Adipocyte (in vitro differentiated cells): Measurements from ENCODE around the gene TSR3.

Experiments used
- DNase-seq: peaks from one replicate; pipeline ENCODE4 v3.0.0-alpha.2; 2015; ENCODE audit warnings: low read depth
- H3K27me3 ChIP-seq: replicated peaks from 2 replicates; pipeline ENCODE4 v1.7.0; 2013; ENCODE audit warnings: mild to moderate bottlenecking, low read length, moderate library complexity; ENCODE audit not compliant: control insufficient read depth, insufficient read depth
- H3K36me3 ChIP-seq: 2 replicates; pipeline ENCODE4 v1.7.0; 2013; ENCODE audit warnings: low read length, mild to moderate bottlenecking, moderate library complexity; ENCODE audit not compliant: control insufficient read depth, insufficient read depth, severe bottlenecking
- H3K4me1 ChIP-seq: 2 replicates; pipeline ENCODE4 v1.7.0; 2013; ENCODE audit warnings: mild to moderate bottlenecking, low read length, moderate library complexity; ENCODE audit not compliant: control insufficient read depth, insufficient read depth
- H3K4me3 ChIP-seq: 2 replicates; pipeline ENCODE4 v1.7.0; 2013; ENCODE audit warnings: mild to moderate bottlenecking, low read length, moderate library complexity
- H3K9ac ChIP-seq: 2 replicates; pipeline ENCODE4 v1.7.0; 2013; ENCODE audit warnings: mild to moderate bottlenecking, low read length, moderate library complexity
- H3K9me3 ChIP-seq: 2 replicates; pipeline ENCODE4 v1.7.0; 2013; ENCODE audit warnings: mild to moderate bottlenecking, low read length, moderate library complexity; ENCODE audit not compliant: control insufficient read depth

Gene TSR3

GRCh38 chr16:1341495-1342420 lies 9.9 kb downstream of the TSR3 start:
- H3K4me3 ChIP-seq, result no peak overlapping the region
- no peak overlapping the region for H3K9ac ChIP-seq
- DNase-seq, result no peak
- peaks cover 12% of the 10 kb centered on the region for H3K27me3 ChIP-seq
- H3K9me3 ChIP-seq, result no peaks in the 10 kb centered on the region
- no peaks in the 10 kb centered on the region for H3K4me1 ChIP-seq
- H3K36me3 ChIP-seq, result no peaks in the 10 kb centered on the region

GRCh38 chr16:1340730-1341494 lies 10.8 kb downstream of the TSR3 start:
- H3K4me1 ChIP-seq, result no peaks in the 10 kb centered on the region
- H3K36me3 ChIP-seq, result no peaks in the 10 kb centered on the region
- no peak overlapping the region for H3K9ac ChIP-seq
- no peak for DNase-seq
- peaks cover 12% of the 10 kb centered on the region for H3K27me3 ChIP-seq
- H3K9me3 ChIP-seq, result no peaks in the 10 kb centered on the region
- H3K4me3 ChIP-seq, result no peak overlapping the region

- no peak for DNase-seq
- H3K36me3 ChIP-seq, result no peaks in the 10 kb centered on the region
- no peak overlapping the region for H3K9ac ChIP-seq
- no peaks in the 10 kb centered on the region for H3K9me3 ChIP-seq
- H3K4me3 ChIP-seq, result no peak overlapping the region
- peaks cover 21% of the 10 kb centered on the region for H3K27me3 ChIP-seq
- no peaks in the 10 kb centered on the region for H3K4me1 ChIP-seq
These were observed 12.6 kb downstream of the TSR3 start for GRCh38 chr16:1338855-1339675.

- H3K9me3 ChIP-seq, result no peaks in the 10 kb centered on the region
- H3K9ac ChIP-seq, result no peak overlapping the region
- no peak overlapping the region for H3K4me3 ChIP-seq
- H3K36me3 ChIP-seq, result no peaks in the 10 kb centered on the region
- H3K27me3 ChIP-seq, result peaks cover 20% of the 10 kb centered on the region
- no peak for DNase-seq
- H3K4me1 ChIP-seq, result no peaks in the 10 kb centered on the region
These were observed 13.5 kb downstream of the TSR3 start for GRCh38 chr16:1338119-1338730.

- DNase-seq, result no peak
- Histone ChIP-seq H3K4me1 (no peaks in the 10 kb centered on the region), H3K9ac (no peak overlapping the region), H3K36me3 (no peaks in the 10 kb centered on the region), H3K27me3 (peaks cover 23% of the 10 kb centered on the region), H3K4me3 (no peak overlapping the region), H3K9me3 (no peaks in the 10 kb centered on the region)
These were observed 14.2 kb downstream of the TSR3 start for GRCh38 chr16:1337486-1337885.

GRCh38 chr16:1336619-1337018 lies 15.1 kb downstream of the TSR3 start:
- Histone ChIP-seq H3K27me3 (peaks cover 24% of the 10 kb centered on the region), H3K9me3 (no peaks in the 10 kb centered on the region), H3K36me3 (no peaks in the 10 kb centered on the region), H3K4me1 (no peaks in the 10 kb centered on the region), H3K9ac (no peak overlapping the region), H3K4me3 (no peak overlapping the region)
- DNase-seq, result no peak

- Histone ChIP-seq H3K27me3 (peaks cover 29% of the 10 kb centered on the region), H3K36me3 (no peaks in the 10 kb centered on the region), H3K9ac (no peak overlapping the region), H3K4me3 (no peak overlapping the region), H3K9me3 (no peaks in the 10 kb centered on the region), H3K4me1 (no peaks in the 10 kb centered on the region)
- peak; percentile 12 for DNase-seq
These were observed 15.7 kb downstream of the TSR3 start for GRCh38 chr16:1335996-1336395.

- no peak overlapping the region for H3K4me3 ChIP-seq
- DNase-seq, result no peak
- no peak overlapping the region for H3K9ac ChIP-seq
- H3K4me1 ChIP-seq, result no peaks in the 10 kb centered on the region
- H3K27me3 ChIP-seq, result peaks cover 29% of the 10 kb centered on the region
- H3K36me3 ChIP-seq, result no peaks in the 10 kb centered on the region
- peaks cover 2% of the 10 kb centered on the region for H3K9me3 ChIP-seq
These were observed 16.3 kb downstream of the TSR3 start for GRCh38 chr16:1335211-1335971.

GRCh38 chr16:1334739-1335138 lies 16.9 kb downstream of the TSR3 start:
- no peaks in the 10 kb centered on the region for H3K4me1 ChIP-seq
- peaks cover 4% of the 10 kb centered on the region for H3K9me3 ChIP-seq
- no peaks in the 10 kb centered on the region for H3K36me3 ChIP-seq
- H3K4me3 ChIP-seq, result no peak overlapping the region
- no peak for DNase-seq
- no peak overlapping the region for H3K9ac ChIP-seq
- H3K27me3 ChIP-seq, result peaks cover 29% of the 10 kb centered on the region
